LoVo (cell line): Measurements from ENCODE around the gene MAPK1.
A peak's percentile ranks its signal among the peaks of the same experiment; 100 is the strongest.
"Not testable (repeated sequence)": the region's sequence is repeated elsewhere in the genome, so short reads cannot be mapped to it uniquely, and the experiment has no call there.

Experiments used
- DNase-seq: peaks from one replicate; pipeline ENCODE4 v3.0.0-alpha.2; 2016; ENCODE audit warnings: low spot score

MAPK1 gene

DNA sequence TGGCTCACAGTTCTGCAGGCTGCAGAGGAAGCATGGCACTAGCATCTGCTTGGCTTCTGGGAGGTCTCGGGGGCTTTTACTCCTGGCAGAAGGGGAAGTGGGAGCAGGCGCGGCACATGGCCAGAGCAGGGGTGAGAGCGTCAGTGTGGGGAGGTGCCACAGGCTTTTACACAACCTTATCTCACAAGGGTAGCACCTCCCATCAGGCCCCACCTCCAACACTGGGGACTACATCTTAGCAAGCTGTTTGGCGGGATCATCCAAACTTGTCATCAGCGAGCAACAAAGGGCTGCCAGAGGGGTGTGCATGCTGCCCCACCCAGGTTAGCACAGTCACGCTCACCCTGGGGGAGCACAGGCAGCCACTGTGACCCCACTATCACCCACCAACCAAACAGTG is 112.9 kb downstream of the MAPK1 start:
- DNase-seq: no peak

DNA sequence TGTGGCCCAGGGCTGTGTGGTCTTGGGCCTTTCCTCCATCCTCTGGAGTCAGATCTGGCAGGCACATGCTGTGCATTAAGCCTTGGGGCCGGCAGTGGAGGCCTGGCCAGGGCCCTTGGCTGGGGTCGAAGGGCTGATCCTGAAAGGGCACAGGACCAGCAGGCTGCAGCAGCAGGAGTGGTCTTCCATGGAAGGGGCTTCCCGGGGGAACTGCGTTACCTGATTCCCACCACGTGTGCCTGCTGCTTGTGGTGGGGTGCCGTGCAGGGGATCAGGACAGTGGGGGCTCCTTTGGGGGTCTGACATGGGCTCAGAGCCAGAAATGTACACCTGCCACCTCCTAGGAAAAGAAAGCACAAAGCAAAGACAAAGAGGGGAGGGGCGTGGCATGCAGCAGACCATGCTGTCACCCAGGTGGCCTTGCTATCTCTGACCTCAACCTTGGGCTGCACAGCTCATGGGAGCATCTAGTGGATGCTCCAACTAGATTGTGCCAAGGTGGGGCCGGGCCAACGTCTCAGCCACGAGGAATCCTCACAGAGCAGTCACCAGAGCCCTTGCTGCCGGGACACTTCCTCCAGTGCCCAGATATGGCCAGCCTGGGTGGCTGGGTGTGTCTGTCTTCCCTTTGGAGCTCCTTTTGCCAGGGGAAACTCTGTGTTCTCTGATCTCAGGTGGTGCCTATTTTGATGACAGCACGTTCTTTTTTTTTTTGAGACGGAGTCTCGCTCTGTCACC is 113.9 kb downstream of the MAPK1 start:
- no peak for DNase-seq

DNA sequence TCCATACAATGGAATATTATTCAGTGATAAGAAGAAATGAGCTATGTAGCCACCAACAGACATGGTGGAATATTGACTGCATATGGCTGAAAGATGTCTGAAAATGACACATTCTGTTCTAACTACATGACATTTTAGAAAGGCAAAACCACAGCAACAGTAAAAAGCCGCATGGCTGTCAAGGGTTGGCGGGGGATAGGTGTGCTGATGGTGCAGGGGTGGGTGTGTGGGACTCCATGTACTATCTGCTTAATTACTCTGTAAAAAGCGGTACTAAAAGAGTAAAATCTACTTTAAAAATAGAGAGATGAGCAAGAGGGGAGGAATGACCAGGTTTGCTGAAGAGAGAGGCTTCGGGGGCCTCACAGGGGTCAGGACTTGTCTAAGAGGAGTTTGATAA is 115.2 kb downstream of the MAPK1 start:
- DNase-seq: no peak

DNA sequence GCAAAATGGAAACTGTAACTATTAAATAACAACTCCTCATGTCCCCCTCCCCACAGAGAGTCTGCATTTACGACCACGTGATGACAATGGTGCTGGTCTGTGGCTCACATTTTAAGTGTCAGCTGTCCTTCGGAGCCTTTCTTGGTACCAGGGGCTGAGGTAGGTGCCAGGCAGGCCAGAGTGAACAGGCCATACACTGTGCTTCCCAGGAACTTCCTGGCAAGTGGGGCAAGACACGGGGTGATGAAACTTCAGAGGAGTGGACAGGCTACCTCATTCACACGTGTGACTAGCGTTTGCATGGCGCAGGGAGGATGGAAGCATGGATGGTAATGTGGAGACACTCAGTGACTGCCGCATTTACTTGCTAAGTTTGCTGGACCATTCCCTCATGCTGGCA is 121.5 kb downstream of the MAPK1 start:
- no peak for DNase-seq

DNA sequence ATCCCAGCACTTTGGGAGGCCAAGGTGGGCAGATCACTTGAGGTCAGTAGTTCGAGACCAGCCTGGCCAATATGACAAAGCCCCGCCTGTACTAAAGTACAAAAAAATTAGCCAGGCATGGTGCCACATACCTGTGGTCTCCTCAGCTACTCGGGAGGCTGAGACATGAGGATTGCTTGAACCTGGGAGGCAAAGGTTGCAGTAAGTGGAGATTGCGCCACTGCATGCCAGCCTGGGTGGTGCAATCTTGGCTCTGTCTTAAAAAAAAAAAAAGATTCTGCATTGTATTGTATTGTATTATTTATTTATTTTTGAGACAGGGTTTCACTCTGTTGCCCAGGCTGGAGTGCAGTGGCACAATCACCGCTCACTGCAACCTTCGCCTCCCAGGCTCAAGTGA is 122.5 kb downstream of the MAPK1 start:
- DNase-seq: not testable (repeated sequence)

DNA sequence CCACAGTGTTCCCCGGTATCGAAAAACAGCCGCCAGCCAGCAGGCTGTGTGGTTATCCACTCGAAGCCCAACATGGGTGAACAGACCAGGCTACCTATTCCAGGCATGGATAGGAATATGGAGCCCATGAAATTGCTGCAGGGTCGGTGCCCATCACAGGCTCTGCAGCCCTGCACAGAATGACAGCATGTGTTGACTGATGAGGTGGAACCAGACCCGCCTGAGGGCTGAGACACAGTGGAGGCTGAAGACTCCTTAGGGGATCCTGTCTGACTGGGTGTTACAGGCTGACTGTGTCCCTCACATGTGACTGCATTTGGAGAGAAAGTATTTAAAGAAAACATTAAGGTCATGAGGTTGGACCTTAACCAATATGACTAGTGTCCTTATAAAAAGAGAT is 125.7 kb downstream of the MAPK1 start:
- no peak for DNase-seq

DNA sequence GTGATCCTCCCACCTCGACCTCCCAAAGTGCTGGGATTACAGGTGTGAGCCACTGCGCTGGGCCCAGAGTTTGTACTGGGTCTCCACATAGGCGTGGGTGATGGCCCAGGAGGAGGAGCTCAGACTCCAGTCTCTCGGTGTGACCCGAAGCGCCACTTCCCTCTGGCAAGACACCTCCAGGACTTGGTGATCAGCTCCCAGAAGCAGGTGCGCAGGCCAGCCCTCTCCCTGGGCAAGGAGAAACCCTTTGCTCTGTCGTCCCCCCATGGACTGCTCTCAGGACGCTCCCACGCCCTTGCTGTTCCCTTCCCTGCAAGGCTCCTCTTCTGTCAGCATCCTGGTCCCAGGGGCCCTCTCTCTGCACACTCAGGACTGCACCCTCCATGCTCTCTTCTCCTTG is 126.4 kb downstream of the MAPK1 start:
- DNase-seq: no peak

DNA sequence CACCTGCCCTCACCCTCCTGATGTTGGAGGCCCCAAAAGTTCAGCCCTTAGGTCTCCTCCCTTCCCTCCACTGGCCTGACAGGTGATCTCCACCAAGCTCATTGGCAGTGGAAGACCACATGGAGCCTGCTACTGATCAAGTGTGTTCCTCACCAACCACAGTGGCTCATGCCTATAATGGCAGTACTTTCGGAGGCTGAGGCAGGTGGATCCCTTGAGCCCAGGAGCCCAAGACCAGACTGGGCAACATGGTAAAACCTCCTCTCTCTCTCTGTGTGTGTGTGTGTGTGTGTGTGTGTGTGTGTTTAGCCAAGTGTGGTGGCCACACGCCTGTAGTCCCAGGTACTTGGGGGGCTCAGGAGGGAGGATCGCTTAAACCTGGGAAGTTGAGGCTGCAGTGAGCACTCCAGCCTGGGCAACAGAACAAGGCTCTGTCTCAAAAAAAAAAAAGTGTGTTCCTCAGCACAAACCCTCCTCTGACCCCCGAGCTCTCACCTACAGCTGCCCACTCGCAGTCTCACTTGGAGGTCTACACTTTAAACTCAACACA is 127.5 kb downstream of the MAPK1 start:
- DNase-seq: no peak

DNA sequence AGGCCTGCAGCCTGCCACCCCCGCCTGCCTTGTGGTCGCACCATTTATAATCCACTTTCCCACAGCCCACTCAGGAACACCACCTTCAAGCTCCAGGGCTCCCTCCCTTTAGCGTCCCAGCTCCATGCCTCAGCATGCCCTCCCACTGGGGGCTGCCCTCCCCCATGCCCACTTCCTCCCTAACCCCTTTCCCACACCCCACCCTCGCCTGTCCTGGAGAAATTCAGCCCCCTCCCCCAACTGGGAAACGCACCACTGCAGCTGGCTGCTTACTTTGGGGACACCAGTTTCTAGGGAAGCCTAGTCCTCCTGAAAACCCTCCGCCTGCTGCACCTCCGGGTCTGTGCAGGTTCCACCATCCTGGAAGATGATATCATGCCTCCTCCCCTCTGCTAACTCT is 128.5 kb downstream of the MAPK1 start:
- no peak for DNase-seq

DNA sequence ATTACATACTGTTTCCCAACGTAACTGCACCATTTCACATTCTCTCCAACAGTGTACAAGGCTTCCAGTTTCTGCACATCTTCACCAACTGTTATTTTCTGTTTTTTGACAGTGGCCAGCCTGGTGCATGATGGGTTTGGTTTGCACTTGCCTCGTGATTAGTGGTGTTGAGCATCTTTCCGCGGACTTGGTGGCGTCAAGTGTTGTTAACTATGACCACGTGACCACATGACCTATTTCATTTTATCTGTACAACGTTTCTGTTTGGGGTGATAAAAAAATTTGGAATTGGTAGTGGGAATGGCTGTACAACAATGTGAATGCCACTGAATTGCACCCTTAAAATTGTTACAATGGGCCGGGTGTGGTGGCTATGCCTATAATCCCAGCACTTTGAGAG is 129.4 kb downstream of the MAPK1 start:
- DNase-seq: no peak

DNA sequence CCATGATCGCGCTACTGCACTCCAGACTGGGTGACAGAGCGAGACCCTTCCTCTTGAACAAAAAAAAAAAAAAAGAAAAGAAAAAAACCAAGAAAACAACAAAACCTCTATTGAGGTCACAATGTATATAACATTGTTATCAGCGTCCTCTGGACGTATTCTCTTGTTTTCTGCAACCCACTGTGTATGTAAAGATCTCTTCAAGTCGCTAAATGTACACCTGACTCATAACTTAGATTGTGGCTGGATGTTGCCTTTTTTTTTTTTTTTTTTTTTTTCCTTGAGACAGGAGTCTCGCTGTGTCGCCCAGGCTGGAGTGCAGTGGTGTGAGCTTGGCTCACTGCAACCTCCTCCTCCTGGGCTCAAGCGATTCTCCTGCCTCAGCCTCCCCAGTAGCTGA is 130.5 kb downstream of the MAPK1 start:
- DNase-seq: no peak

DNA sequence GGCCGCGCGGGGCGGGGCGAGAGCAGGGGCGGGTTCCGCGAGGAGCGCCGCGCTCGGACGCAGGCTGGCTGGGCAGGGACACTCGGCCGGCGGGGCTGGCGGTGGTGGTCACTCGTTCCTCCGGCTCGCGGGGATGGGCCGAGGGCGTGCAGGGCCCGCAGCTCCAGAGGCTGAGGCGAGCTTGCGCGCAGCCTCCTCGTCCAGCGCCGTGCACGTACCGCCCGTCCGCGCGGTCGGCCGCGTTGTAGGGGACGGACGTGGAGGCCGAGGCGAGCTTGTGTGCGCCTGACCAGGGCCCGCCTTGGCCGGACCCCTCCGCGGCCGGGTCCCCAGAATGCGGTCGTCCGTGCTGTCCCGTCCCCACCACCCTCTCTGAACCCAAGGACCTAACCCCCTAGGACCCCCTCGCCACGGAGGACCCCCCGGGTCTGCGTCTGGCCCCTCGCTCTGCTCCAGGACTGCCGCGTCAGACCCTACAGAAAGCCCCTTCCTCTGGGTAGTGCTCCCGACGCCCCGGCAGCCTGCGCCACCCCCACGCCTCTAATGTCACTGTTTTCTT is 131.3 kb downstream of the MAPK1 start:
- DNase-seq: no peak

DNA sequence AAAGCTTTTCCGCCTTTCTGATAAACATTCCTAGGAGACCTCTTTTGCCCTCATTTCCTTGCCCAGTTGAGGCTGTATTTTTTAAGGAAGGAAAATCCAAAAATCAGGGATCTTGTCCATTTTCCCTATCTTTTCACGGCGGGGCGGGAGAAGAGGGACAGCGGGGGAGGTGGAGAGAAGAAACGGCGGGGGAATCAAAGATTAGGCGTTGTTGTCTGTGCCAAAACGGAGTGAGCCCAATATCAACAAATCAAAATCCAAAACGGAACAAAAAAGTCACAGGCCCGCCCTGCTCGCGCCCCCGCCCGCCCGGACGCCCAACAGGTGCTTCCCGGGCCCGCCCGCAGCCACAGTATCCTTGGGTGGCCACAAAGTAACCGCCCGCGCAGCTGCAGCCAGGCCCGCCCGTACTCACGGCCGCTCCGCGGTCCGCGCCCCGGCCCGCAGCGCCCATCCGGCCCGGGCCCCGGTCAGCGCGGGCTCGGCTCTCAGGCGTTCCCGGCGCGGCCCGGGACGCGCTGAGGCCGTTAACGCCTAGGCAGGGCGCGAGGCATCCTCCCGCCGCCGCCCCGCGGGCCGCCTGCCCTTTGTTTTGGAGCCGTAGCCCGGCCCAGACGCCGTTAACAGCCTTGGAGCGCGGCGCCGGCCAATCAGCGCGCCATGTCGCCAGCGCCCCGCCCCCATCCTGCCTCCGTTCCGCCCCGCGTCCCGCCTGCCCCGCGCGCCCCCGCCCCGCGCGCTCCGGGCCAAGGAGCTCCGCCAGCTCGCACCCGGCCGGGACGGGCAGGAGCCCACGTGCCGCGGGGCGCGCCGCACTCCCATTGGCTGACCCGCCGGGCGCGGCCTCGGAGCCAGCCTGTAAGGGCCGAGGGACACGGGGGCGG is 132.0 kb downstream of the MAPK1 start, which contains the start of gene YPEL1:
YPEL1 (minus strand) TSS at position 595 of the 884 bp plus-strand sequence. CDS start 25,050 bp downstream, outside the sequence.
- peak; percentile 81 for DNase-seq

DNA sequence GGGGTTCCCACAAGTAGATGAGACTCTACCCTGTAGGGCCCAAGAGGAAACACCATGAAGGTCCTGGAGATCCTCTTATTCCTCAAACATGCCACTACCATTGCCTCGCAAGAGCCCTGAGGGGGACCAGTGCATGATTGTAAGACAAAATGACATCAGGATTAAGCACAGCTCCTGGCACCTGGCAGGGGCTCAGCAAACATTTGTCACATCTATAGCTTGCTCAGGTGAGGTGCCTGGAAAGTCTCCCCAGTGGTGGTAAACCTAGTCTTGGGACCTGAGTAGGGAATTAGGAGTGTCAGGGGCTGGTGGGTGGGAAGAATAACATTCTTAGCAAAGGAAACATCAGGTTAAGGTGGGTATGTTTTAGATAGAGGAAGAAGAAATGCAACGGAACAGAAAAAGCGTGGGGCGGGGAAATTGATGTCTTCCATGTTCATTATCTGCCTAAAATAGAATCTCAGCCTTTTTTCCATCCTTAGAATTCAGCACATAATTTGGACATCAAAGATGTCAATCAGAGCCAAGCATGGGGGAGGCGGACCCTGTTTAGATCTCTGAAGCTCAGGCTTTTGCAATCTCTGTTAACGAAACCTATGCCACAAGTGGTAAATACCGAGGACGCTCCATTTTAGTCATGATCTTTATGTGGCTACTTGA is 132.8 kb downstream of the MAPK1 start:
- no peak for DNase-seq

DNA sequence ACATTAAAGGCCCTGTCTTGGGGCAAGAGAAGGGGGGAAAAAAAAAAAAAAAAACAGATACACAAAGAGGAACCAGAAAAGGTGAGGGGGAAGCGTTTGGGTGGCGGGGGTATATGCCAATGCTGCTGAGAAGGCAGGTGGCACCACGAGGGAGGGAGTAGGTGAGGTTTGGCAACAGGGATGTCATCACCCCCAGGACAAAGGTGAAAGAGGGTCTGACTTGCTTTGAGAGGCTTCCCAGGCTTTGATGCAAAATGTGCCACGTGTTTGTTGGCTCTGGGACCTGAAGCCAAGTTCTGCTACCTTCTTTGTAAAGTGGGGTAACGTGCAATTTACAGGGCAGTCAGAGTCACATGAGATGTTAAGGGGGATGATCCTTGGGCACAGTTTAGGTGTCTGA is 135.9 kb downstream of the MAPK1 start:
- no peak for DNase-seq

DNA sequence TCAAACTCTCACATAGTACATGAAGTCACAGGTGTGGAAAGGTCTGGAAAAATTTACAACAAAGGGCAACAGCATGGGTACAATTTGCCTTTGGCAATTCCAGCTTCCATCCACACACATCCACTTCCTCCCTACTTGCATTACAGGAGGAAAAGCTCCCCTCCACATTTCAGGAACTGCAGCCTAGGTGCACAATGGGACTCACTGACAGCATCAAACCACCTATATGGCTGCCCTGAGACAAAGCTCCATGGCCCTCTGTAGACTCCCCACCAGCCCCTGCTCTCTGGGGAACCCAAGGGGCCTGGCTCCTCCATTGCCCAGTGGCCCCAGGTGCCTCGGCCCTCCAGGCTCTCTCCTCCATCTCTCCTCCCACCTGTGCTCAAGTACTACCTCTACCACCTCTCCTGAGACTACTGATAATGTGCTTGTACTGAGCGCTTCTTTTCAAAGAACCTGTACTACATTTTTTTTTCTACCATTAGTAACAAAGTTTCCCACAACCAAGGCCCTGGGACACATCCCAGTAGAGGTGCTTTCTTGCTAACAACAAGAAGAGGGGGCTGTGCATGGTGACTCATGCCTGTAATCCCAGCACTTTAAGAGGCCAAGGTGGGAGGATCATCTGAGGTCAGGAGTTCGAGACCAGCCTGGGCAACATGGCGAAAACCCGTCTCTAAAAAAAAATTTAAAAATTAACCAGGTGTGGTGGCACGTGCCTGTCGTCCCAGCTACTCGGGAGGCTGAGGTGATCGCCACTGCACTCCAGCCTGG is 136.7 kb downstream of the MAPK1 start:
- no peak for DNase-seq

DNA sequence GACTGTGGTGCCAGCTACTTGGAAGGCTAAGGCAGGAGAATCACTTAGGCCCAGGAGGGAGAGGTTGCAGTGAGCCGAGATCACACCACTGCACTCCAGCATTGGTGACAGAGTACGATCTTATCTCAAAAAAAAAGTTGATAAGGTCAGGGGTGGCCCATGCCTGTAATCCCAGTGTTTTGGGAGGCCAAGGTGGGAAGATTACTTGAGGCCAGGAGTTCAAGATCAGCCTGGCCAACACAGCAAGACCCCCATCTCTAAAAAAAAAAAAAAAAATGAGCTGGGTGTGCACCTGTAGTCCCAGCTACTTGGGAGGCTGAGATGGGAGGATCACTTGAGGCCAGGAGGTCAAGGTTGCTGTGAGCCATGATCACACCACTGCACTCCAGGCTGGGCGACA is 138.3 kb downstream of the MAPK1 start:
- not testable (repeated sequence) for DNase-seq

DNA sequence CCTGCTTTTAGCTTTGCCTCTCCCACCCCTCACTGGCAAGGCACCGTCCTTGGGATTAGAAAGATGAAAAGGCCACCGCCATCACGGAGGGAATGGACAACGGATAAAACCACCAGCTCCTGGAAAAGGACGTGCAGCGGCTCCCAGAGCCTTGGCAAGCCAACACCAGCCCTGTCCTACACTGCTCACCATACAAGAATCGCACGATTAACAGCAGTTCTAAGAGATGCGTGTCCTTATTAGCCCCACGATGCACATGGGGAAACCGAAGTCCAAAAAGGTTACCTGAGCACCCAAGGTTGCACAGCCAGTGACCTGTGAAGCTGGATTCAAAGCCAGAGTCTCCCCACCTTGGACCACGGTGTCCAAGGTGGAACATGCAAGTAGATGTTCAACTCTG is 139.2 kb downstream of the MAPK1 start:
- no peak for DNase-seq

DNA sequence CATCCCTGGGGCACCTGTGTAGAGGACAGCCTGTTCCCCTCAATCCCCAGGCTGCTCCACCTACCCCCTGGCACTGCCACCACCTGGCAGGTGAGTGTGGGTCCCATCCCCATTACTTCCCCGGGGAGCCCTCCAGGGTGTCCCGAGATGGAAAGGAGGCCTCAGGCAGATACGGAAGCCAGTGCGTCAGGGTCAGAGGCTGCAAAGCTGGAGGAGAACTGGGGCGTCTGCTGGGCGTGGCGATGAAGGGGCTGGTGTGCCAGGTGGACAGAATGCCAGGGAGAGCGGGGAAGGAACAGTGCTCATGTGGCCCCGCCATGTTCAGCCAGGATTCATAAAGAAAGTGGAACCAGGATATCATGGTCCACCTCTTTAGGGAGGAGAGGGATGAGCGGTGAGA is 139.7 kb downstream of the MAPK1 start:
- no peak for DNase-seq

DNA sequence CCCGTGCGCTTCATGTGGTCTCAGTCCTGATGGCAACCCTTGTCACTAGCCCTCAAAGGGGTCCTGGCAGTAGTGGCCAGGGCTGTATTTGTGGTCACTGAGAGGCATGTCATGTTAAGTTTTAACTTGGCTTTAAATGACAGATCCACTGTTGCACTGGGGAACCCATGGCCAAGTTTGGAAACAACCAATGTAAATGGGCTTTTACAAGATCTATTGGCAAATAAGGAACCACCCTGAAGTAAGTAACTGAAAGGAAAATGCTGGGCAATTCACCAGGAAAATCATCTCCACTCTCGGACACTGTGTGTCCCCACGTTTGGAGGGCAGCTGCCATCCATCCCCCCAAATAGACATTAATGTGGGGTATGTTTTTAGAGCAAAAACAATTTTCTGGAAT is 140.3 kb downstream of the MAPK1 start:
- no peak for DNase-seq

DNA sequence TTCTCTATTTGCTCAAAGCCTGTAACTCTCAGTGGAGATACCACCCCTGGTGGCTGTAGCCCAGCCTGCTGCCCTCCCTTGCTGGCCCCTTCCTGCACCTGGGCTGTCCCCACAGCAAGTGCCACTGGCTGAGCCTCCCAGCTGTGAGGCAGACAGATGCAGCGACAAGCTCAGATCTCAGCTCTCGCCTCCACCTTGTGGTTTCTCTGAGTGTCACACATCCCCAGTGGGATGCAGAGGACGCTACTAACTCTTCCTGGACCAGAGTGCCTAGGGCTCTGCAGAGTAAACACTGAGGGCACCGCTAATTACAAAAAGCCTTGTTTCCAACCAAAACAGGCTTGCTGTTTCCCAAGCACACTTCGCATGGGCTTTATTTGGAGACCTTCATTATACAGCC is 140.8 kb downstream of the MAPK1 start:
- DNase-seq: no peak
